Measurements from ENCODE around the gene ATF7. TPM values are rescaled to one million over a fixed set of nuclear protein-coding genes. Genes with fewer than 3 reads are reported as not detected.

The ATF7 gene
- total RNA-seq, 2 experiments from 2014 or later: 13.3 to 14.3 TPM

GRCh38 chr12:53589915-53590314 lies 36.3 kb downstream of the ATF7 start:
- Mint-ChIP-seq H3K27me3 (no peaks in the 10 kb centered on the region), H3K36me3 (ENCODE audit: low read depth) (peaks cover 17% of the 10 kb centered on the region), H3K4me1 (ENCODE audit: low read depth) (peaks cover 60% of the 10 kb centered on the region), H3K4me3 (no peak overlapping the region), H3K27ac (no peak overlapping the region), H3K9me3 (no peaks in the 10 kb centered on the region)
- Histone ChIP-seq H3K4me3 (ENCODE audit: low read length) (no peak overlapping the region), H3K27ac (ENCODE audit: low read depth in 1 of 2, low read length in 2 of 2) (no peak overlapping the region), H3K9me3 (ENCODE audit: control insufficient read depth in 1 of 2, insufficient read depth in 1 of 2, low read length in 2 of 2) (no peaks in the 10 kb centered on the region), H3K27me3 (ENCODE audit: control insufficient read depth in 1 of 2, insufficient read depth in 2 of 2, low read length in 2 of 2) (no peaks in the 10 kb centered on the region), H3K4me1 (ENCODE audit: insufficient read depth, low read length) (no peaks in the 10 kb centered on the region), H3K36me3 (ENCODE audit: insufficient read depth, low read length) (peaks cover 3% of the 10 kb centered on the region)
- no peak for TF ChIP-seq CTCF (IDR thresholded peaks at IDR 0.05)
- DNase-seq: no peak
- intact Hi-C loops (cut with DNase I, micrococcal nuclease): no loop called here
- CTCF ChIA-PET: no interaction called here
- ATAC-seq (ENCODE audit: poor library complexity): no peak
- POLR2A ChIA-PET: no interaction called here

GRCh38 chr12:53589423-53589822 lies 36.8 kb downstream of the ATF7 start:
- no peak for TF ChIP-seq CTCF (IDR thresholded peaks at IDR 0.05)
- ATAC-seq (ENCODE audit: poor library complexity) (no peak), DNase-seq (no peak)
- intact Hi-C loops (cut with DNase I, micrococcal nuclease): no loop called here
- no peaks in the 10 kb centered on the region for H3K9me3 Mint-ChIP-seq
- H3K27me3 Mint-ChIP-seq: no peaks in the 10 kb centered on the region
- H3K27me3 ChIP-seq (ENCODE audit: control insufficient read depth in 1 of 2, insufficient read depth in 2 of 2, low read length in 2 of 2): no peaks in the 10 kb centered on the region
- no peak overlapping the region for H3K27ac ChIP-seq (ENCODE audit: low read depth in 1 of 2, low read length in 2 of 2)
- ChIA-PET POLR2A (no interaction called here), CTCF (no interaction called here)
- peaks cover 3% of the 10 kb centered on the region for H3K36me3 ChIP-seq (ENCODE audit: insufficient read depth, low read length)
- no peak overlapping the region for H3K27ac Mint-ChIP-seq
- peaks cover 17% of the 10 kb centered on the region for H3K36me3 Mint-ChIP-seq (ENCODE audit: low read depth)
- H3K4me3 ChIP-seq (ENCODE audit: low read length): no peak overlapping the region
- H3K9me3 ChIP-seq (ENCODE audit: control insufficient read depth in 1 of 2, insufficient read depth in 1 of 2, low read length in 2 of 2): no peaks in the 10 kb centered on the region
- H3K4me1 Mint-ChIP-seq (ENCODE audit: low read depth): peaks cover 60% of the 10 kb centered on the region
- H3K4me1 ChIP-seq (ENCODE audit: insufficient read depth, low read length): no peaks in the 10 kb centered on the region
- no peak overlapping the region for H3K4me3 Mint-ChIP-seq

- no peaks in the 10 kb centered on the region for H3K27me3 ChIP-seq (ENCODE audit: control insufficient read depth in 1 of 2, insufficient read depth in 2 of 2, low read length in 2 of 2)
- intact Hi-C loops (cut with DNase I, micrococcal nuclease): no loop called here
- no peaks in the 10 kb centered on the region for H3K9me3 Mint-ChIP-seq
- ATAC-seq (ENCODE audit: poor library complexity): no peak
- no peak overlapping the region for H3K4me3 Mint-ChIP-seq
- no peaks in the 10 kb centered on the region for H3K27me3 Mint-ChIP-seq
- H3K4me1 Mint-ChIP-seq (ENCODE audit: low read depth): peaks cover 60% of the 10 kb centered on the region
- ChIA-PET POLR2A (no interaction called here), CTCF (no interaction called here)
- H3K27ac ChIP-seq (ENCODE audit: low read depth in 1 of 2, low read length in 2 of 2): no peak overlapping the region
- no peak overlapping the region for H3K27ac Mint-ChIP-seq
- no peaks in the 10 kb centered on the region for H3K4me1 ChIP-seq (ENCODE audit: insufficient read depth, low read length)
- TF ChIP-seq CTCF (IDR thresholded peaks at IDR 0.05): no peak
- H3K9me3 ChIP-seq (ENCODE audit: control insufficient read depth in 1 of 2, insufficient read depth in 1 of 2, low read length in 2 of 2): no peaks in the 10 kb centered on the region
- no peak overlapping the region for H3K4me3 ChIP-seq (ENCODE audit: low read length)
- peaks cover 3% of the 10 kb centered on the region for H3K36me3 ChIP-seq (ENCODE audit: insufficient read depth, low read length)
- peaks cover 22% of the 10 kb centered on the region for H3K36me3 Mint-ChIP-seq (ENCODE audit: low read depth)
- DNase-seq: no peak
Observed at GRCh38 chr12:53588123-53588522, 38.1 kb downstream of the ATF7 start.

Measured in CD4-positive, alpha-beta T cell (primary cell).